GM19035 (cell line): Measurements from ENCODE around the gene PCBD2.
"Not testable (repeated sequence)": the region's sequence is repeated elsewhere in the genome, so short reads cannot be mapped to it uniquely, and the experiment has no call there.

Source experiments
- ATAC-seq: cut with Tn5 transposase; IDR thresholded peaks from one replicate; pipeline ENCODE4 v1.9.1; 2021; ENCODE audit not compliant: unreplicated experiment

Gene PCBD2

DNA sequence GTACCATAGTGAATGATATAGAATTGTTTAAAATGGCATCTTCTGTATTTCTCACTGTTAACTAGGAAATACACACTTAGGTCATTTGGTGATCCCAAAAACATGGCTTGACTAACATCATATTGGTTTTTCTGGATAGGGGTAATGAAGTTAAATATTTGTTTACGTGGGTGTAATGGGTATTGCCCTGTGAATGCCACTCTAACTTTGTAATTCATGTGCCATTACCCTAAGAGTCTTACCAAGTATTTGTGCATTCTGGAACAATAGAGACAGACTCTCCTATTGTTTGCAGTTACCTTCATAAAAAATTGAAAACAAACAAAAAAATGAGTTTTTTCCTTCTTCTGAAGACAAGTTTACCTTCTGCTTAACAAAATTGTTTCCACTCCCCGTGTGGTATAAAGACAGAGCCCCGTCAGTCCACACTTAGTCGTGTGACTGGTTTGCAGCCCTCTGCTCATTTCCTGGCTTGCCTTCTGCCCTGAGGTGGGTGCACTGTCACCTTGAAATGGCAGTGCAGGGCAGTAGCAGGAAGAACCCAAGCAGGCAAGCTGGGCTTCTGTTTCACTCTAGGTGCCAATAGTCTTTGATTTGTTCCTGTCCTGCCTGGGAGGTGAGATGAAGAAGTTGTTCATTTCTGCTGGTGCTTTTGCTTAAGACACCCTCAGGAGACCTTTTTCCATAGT lies 53.1 kb downstream of the PCBD2 start:
- ATAC-seq = no peak

DNA sequence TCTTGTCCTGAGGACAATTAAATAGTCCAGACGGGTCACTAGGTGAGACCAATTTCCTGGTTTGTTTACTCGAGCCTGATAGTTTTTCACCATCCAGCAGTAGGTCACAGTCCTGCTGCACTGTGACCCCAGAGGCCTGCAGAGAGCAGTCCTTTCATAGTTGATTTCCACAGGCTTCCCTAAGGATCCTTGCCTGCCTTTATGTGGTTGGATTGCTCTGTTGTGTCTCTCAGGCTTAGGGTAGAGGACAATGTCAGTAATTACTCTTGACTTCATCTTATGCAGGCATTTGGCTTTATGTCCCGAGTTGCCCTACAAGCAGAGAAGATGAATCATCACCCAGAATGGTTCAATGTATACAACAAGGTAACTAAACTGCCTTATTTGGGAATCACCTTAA lies 53.8 kb downstream of the PCBD2 start:
- no peak for ATAC-seq

DNA sequence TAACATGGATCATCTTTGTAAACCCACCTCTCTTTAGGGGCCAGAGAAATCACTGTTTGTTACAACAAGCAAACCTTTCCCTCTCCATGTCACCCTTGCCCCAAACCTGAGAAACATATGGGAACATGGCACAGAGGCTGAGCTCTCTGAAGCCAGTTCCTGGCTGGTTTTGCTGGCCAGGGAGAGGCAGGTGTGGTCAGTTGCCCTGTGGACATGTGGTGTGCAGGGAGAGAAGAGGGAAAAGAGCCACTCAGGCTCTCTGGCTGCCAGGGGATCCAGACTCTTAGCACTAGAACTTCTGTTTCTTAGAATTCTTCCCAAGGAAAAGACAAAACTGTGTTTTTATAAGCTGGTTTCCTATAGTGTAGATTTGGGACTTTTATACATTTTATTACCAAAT lies 58.2 kb downstream of the PCBD2 start:
- ATAC-seq = no peak

GRCh38 chr5:134964359-134965270 lies 59.7 kb downstream of the PCBD2 start:
- no peak for ATAC-seq

- no peak for ATAC-seq
These were observed 60.4 kb downstream of the PCBD2 start for GRCh38 chr5:134965271-134965825.

DNA sequence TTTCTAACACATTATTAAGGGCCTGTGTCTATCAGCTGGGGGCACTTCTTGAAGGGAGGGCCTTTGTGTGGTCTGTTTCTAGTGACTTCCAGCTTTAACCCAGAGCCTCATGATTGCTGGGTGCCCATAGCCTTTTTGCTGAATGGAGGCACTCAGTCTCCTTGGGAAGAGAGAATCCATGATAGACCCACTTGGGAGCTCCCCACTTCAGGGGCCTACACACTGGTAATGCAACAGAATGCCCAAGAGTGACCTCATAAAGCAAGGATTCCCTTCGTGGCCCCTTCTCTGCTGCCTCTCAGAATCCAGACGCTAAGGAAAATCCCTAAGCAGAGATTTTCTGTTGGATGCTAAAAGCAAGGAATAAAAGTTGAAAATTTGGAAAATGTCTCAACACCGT lies 62.7 kb downstream of the PCBD2 start, which contains the start of gene CATSPER3:
CATSPER3 (plus strand) TSS at position 301 of the 400 bp plus-strand sequence; CDS start at position 386, 85 bp downstream.
- no peak for ATAC-seq

DNA sequence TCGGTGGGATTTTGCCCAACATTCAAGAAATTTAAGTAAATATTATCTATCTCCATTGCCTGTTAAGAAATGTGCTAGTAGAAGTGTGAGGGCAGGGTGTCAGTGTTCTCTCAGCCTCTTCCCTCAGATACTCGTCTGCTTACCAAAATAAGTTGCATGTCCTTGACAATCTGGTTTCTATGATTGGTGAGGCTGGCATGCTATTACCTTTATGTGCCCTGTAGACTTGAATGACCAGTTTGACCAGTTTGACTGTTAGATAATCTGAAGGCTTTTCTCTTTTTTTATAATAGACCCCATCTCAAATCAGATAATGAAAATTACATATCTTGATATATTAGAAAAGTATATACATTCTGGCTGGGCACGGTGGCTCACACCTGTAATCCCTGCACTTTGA lies 63.1 kb downstream of the PCBD2 start:
- no peak for ATAC-seq

DNA sequence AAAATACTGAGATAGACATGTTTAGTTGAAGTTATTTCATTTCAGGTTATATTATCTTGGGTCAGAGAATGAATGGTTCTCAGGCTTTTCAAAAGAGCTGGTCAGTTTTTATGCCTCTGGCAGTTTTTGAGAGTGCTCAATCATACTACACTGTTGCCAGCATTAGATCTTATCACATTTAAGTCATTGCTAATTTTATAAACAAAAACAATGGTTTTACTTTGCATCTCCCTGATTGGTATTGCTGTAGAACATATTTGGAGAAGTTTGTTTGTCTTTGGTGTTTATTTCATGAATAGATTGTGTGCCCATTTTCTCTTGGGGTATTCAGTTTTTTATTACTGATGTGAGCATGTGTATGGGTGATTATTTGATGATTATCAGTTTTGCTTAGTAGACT lies 64.2 kb downstream of the PCBD2 start:
- no peak for ATAC-seq

- no peak for ATAC-seq
These were observed 70.3 kb downstream of the PCBD2 start for GRCh38 chr5:134975078-134975715.

DNA sequence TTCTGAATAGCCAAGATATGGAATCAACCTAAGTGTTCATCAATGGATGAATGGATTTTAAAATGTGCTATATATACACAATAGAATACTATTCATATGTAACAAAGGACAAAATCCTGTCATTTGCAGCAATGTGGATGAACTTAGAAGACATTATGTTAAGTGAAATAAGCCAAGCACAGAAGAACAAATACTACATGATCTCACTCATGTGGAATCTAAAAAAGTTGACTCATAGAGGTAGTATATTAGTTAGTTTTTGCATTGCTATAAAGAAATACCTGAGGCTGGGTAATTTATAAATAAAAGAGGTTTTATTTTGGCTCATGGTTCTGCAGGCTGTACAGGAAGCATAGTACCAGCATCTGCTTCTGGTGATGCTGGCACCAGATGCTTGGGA lies 70.9 kb downstream of the PCBD2 start:
- no peak for ATAC-seq

GRCh38 chr5:134976841-134977240 lies 71.9 kb downstream of the PCBD2 start:
- no peak for ATAC-seq

DNA sequence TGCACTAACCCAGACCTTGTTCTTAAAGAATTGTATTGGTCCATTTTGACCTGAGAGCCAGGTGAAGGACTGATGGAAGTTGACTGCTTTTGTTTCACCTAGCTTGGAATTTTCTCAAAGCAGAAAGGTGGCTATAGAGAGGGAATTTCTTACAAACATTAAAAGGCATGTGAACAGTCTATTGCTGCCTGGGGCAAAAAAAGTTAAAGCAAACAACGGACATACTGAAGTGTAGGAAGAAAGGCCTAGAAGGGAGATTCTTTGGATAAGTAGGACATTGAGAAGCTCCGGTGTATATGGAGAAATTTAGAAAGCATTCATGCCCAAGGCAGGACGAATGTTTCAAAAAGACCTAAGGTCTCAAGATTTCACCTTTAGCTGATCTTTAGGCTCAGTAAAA lies 74.5 kb downstream of the PCBD2 start:
- ATAC-seq = no peak

GRCh38 chr5:134982230-134982629 lies 77.3 kb downstream of the PCBD2 start:
- ATAC-seq = no peak

DNA sequence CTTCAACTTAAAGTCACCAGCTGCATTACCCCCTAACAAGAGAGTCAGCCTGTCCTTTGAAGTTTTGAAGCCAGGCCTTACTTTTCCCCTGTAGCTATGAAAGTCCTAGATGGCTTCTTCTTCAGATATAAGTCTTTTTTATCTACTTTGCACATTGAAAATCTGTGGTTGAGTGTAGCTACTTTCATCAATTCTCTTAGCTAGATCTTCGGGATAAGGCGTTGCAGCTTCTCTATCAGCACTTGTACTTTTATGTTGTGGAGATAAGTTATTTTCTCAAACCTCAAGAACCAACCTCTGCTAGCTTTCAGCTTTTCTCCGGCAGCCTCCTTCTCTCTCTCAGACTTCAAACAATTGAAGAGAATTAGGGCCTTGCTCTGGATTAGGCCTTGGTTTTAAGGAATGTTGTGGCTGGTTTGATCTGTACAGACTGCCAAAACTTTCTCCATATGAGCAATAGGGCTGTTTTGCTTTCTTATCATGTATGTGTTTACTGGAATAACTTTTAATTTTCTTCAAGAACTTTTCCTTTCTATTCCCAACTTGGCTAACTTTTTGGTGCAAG lies 84.4 kb downstream of the PCBD2 start:
- ATAC-seq = no peak

DNA sequence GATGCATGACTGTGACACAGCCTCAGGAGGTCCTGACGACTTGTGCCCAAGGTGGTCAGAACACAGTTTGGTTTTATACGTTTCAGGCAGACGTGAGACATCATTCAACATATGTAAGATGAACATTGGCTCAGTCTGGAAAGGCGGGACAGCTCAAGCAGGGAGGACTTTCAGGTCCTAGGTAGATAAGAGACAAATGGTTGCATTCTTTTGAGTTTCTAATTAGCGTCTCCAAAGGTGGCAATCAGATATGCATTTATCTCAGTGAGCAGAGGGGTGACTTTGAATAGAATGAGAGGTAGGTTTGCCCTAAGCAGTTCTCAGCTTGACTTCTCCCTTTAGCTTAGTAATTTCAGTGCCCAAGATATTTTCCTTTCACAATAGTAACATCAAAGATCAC lies 85.3 kb downstream of the PCBD2 start:
- not testable (repeated sequence) for ATAC-seq

- ATAC-seq = no peak
These were observed 87.2 kb downstream of the PCBD2 start for GRCh38 chr5:134992148-134992547.

DNA sequence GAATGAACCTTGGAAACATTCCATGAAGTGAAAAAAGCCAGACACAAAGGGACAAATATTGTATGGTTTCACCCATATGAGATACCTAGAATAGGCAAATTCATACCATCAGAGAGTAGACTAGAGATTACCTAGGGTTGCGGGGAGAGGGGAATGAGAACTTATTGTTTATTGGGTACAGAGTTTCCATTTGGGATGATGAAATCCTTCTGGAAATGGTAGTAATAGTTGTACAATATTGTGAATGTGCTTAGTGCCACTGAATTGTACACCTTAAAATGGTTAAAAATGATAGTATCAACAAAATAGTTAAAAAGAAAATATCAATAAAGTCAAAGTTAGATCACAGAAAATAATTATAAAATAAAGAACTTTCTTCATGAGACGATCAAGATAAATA lies 88.2 kb downstream of the PCBD2 start:
- ATAC-seq = no peak

DNA sequence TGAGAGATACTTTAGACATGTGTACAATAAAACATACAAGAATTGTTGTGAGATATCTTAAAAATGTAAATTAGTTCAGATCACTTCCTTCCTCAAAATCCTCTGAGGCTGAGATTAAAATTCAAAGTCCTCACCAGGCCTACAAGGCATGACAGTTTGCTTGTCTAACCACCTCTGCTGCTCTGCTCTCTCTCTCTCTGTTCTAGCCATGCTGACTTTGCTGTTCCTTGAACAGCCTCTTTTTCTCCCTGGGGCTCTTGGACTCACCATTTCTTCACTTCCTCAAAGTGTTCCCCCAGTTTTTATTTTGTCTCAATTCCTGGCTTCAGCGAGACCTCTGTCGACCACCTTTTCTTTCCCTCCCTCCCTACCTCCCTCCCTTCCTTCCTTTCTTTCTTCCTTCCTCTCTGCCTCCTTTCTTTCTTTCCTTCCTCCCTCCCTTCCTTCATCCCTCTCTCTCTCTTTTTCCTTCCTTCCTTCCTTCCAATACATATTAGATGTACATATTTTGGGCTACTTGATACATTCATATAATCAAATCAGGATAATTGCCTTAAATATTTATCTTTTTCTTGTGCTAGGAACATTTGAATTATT lies 89.7 kb downstream of the PCBD2 start:
- no peak for ATAC-seq

- no peak for ATAC-seq
These were observed 91.0 kb downstream of the PCBD2 start for GRCh38 chr5:134995850-134996402.

DNA sequence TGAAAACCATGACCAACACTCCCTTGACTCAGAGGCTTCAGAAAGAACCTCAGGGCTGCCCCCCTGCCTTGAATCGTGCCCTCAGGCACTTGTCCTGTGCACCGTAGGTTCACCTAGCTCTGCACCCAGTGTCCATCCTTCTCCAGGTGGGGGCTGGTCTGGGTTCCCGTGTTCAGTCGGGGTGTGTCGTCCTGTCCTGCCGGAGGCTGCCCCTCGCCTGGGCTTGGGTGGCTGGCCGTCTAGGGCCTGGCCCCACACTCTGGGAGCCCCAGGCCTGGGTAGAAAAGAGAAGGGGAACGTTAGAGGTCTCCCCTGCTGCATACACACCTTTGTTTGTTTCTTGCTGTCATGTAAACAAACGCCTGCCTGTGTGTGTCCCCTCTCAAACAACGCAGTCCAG lies 92.1 kb downstream of the PCBD2 start:
- ATAC-seq = no peak
